GM21515 (cell line): Measurements from ENCODE around the gene NAV2.

Experiments
- ATAC-seq: cut with Tn5 transposase; IDR thresholded peaks from one replicate; pipeline ENCODE4 v1.9.1; 2021; ENCODE audit not compliant: unreplicated experiment

The NAV2 gene

DNA sequence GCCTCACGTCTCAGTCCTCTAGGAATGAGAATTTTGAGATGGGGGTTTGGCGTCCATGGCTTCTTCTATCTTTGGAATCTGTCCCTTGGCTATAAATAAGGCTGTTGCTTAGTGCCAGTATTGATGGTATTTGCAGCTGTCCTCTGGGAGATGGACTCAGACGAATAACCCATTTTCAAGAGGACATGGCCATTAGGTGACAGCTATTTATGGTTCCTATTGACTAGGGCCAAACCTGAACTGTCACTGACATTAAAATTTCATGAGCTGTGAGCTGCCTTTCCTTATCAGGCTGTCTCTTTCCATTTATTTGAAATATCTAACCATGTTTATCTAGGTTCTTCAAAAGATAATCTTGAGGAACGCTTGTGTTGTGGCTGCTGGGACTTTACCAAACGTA, 92.7 kb downstream of the NAV2 start:
- no peak for ATAC-seq

DNA sequence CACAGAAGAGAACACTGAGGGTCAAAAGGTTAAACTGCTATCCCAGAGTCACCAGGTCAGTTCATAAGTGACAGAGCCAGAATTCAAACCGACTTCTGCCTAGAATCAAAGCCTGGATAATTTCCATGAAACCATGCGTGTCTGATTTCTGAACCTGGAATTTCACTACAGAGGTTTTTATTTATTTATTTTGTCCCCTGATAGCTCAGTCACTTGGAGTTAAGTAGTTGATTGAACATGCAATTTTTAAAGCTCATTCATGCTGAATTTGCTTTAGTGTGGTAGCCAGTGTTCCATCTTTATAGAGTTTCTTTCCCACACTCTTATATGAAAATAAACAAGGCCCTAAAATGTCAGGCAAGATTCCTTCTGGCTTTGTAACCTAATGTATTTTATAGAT, 93.2 kb downstream of the NAV2 start:
- no peak for ATAC-seq

- no peak for ATAC-seq
Measured at GRCh38 chr11:19806251-19806650, 93.6 kb downstream of the NAV2 start.

- no peak for ATAC-seq
Measured at GRCh38 chr11:19808076-19808911, 95.7 kb downstream of the NAV2 start.

DNA sequence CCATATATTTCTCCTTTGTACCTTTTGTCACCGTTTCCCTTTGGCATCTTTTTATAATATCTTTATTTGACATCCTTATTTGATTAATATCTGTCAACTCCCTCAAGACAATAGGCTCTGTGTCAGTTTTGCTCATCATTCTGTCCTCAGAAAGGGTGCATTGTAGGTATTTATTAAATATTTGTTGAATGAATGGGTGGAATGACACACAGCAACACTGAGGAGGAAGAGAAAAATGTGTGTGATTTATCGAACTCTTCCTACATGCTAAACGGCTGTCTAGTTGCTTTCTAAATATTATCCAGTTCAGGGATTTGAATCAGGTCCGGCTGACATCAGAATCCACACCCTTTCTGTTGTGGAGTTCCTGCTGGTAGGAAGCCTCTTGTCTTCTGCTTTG, 98.2 kb downstream of the NAV2 start:
- no peak for ATAC-seq

DNA sequence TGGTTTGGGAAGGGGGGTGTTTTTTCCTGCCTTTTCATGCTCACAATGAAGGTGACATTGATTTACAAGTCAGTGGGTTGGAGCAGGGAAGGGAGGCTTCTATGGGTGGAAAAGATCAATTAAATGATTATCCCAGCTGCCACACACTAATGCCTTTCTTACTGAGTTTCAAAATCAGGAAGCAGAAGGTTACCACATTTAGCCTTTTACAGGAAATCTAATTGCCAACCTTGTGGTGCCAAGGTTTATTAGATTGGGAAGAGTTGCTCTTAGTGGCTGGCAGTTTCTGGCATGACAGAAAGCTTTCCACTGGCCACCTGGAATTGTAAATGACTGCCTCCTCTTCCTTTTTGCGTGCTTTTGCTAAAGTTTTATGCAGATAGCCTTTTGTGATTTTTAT, 98.7 kb downstream of the NAV2 start:
- no peak for ATAC-seq

GRCh38 chr11:19812096-19812495, 99.5 kb downstream of the NAV2 start:
- ATAC-seq, result no peak

DNA sequence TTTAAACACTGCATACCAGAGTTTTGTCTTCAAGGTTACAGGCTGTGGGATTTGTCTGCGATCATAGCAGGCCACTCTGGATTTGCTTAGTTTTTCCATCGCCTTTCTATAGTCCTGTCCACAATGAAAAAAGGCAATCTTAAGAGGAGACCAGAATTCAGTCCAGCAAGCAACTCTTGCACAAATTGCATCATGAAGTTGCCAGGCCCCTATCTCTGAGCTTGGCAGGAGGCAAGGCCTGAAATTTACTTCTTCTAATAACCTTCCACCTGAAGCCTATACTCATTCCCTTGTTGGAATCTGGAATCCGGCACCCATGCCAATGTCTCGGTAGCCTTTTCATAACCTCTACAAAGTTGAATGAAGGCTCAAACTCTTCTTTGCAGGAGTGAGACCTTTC, 100.1 kb downstream of the NAV2 start:
- ATAC-seq, result no peak

DNA sequence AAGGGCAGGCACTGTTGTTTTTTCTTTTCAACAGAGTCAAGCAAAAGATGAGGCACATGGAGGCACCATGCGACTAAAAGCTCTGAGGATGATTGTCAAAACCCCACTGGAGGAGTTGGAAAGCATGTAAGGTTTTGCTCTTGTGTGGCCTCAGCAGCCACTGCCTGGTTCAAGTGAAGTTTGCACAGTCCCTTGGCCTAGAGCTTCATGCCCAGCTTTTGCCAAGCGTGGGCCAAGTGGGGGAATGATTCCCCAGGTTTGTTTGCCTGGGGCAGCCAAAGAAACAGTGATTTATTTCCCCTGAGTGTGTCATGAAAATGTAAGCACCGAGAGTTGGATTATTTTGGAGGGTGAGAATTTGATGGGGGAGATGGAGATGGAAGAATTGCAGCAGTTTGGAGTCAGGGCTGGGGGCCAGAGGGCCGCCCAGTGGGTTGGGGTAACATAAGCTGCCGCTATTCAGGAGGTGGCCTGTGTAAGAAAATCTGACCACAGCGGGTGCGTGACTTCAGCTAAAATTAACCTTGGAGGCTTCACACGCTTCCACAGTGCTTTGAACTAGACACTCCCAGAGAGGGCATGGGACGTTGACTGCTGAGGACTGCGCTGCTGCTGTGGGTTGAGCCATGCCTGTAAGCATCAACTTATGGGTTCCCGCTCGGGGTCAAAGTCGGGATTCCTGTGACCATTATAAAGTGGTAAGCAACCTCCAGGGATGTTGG, 100.7 kb downstream of the NAV2 start:
- ATAC-seq, result no peak

DNA sequence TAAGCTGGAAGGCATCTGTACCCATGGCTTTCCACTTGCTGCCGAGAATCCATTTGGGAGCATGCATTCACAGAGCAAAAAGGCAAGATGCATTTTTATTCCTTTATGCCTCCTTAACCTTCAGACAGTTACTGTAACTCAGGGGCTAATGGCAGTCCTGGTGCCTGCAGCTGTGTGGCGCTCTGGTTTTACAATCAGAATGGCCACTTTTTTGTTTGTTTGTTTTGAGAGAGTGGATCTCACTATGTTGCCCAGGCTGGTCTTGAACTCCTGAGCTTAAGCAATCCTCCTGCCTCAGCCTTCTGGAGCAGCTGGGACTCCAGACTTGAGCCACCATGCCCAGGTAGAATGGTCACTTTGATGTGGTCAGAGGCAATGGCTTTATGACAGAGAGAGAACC, 101.8 kb downstream of the NAV2 start:
- ATAC-seq, result no peak

DNA sequence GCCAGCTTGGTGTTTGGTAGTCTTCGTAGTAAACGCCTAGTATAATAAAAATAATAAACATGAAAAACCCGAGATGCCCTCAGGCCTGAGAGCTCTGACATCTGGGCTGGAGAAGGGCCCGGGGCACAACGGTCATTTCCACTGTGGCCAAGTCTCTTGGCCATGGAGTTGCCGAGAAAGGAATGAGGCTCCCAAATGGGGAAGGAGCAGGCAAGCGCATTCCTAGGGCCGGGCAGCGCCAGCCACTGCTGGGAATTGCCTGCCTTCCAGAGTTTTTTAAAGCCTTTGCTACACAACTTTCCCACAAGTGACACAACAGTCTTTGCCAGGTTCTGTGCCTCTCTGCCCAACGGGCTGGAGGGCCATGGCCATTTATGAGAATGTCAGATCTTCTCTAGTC, 103.4 kb downstream of the NAV2 start:
- ATAC-seq, result no peak

- no peak for ATAC-seq
Measured at GRCh38 chr11:19816817-19817216, 104.2 kb downstream of the NAV2 start.

GRCh38 chr11:19817265-19817851, 104.7 kb downstream of the NAV2 start:
- no peak for ATAC-seq

- no peak for ATAC-seq
Measured at GRCh38 chr11:19817870-19818269, 105.2 kb downstream of the NAV2 start.

- ATAC-seq, result no peak
Measured at GRCh38 chr11:19818619-19819018, 106.0 kb downstream of the NAV2 start.

- ATAC-seq, result no peak
Measured at GRCh38 chr11:19819148-19819547, 106.5 kb downstream of the NAV2 start.

DNA sequence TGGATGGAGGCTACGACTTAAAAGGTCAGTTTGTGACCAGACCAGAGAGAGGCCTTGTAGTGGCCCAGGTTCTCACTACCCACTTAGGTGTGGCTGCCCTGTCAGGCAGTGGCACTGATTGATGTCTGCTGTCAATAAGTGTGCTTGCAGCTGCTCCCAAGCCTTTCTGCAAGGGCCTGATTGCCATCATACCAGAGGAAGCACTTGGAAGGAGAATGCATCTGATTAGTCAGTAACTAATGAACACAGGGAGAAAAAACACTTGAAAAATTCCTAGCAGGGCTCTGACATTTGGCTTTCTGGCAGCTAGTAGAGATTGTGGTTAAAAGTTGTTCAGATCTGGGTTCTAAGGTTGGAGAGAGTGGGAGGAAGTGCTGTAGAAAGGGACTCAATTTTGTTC, 107.5 kb downstream of the NAV2 start:
- no peak for ATAC-seq

- no peak for ATAC-seq
Measured at GRCh38 chr11:19821412-19821875, 108.8 kb downstream of the NAV2 start.

DNA sequence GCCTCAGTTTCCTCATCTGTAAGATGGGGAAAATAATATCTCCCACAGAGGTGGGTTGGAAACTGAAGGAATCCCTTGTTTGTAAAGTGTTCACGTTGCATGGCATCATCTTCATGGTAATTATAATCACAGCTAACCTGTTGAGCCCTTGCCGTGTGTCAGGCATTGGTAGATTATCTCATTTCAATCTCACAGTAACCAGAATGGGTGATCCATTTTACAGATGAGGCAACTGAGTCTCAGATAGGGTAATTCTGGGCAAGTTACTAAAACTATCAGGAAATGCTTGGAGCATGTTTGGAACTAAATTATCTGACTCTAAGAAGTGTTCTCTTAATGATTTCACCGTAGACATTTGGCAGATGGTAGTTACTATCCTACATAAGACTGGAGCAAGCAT, 109.4 kb downstream of the NAV2 start:
- ATAC-seq, result no peak

- ATAC-seq, result no peak
Measured at GRCh38 chr11:19822531-19822930, 109.9 kb downstream of the NAV2 start.

DNA sequence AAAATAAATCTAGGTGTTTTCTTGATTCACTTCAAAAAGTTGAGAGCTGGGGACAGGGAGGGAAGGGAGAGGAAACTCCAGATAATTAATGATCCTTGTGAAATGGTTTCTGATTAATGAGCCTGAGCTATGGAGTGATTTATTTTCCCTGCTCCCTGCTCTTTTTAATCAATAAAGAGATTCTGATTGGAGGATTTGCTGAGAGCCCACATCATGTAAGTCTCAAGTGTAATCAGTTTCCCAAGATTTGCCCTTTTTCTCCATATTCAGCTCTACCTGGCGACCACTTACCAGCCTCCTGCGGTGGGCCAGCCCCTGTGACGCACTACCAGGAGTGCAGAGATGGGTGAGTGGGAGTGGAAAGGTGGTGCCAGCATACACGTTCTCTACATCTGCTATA, 114.0 kb downstream of the NAV2 start:
- ATAC-seq, result no peak
